Stimulated activated CD8-positive, alpha-beta memory T cell treated with anti-CD3 and anti-CD28 coated beads, Interleukin-15, amount 100 ng/mL, for 24 hours (primary cell): ENCODE results near the gene NXN.
A peak's percentile ranks its signal among the peaks of the same experiment; 100 is the strongest.
"Not testable (repeated sequence)": the region's sequence is repeated elsewhere in the genome, so short reads cannot be mapped to it uniquely, and the experiment has no call there.

ENCODE experiments used
- DNase-seq: peaks from one replicate; pipeline ENCODE4 v3.0.0-alpha.2; 2020; ENCODE audit warnings: low read depth

Gene NXN

DNA sequence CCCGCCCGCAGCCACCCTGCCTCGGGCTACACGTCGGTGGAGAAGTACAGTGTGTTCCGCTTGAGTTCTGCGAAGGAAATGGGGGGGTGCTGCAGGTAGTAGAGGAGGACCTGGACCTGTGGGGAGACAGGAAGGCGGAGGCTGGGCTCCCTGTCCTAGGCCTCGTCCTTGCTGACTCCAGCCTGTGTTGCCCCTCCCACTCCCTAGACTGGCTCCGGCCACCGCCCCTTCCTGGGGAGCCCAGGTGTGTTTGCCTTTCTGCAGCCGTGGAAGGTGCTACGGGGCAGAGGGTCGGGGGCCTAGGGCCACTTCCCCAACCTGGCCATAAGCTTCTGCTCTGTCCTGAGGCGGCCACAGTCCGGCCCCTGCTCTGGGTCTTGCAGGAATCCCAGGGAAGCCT, 26.5 kb upstream of the NXN start:
- no peak for DNase-seq

DNA sequence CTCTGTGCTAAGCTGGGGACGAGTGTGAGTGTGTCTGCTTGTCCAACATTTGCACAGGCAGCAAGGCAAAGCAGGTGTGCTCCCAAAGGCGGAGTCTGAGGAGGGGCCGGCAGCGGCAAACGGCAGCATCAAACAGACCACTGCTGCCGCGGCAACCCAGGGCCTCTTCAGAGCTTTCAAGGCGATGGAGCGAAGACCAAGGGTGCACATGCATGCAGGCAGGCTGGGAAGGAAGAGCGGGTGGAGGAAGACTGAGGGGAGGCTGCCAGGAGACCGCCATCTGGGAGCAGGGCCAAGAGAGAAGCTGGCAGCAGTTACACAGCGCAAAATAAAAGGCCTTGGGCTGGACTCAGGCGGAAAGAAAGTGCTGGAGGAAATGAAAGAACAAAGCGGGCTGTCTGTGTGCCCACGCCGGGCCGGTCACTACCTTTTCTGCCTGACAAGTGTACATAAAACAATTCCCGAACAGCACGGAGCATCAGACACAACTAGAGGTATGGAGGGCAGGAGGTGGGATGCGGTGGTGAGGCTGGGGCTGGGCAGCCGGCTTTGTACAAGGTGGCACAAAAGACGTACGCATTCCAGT, 25.9 kb upstream of the NXN start:
- DNase-seq = no peak

GRCh38 chr17:1004769-1005295, 25.3 kb upstream of the NXN start:
- no peak for DNase-seq

DNA sequence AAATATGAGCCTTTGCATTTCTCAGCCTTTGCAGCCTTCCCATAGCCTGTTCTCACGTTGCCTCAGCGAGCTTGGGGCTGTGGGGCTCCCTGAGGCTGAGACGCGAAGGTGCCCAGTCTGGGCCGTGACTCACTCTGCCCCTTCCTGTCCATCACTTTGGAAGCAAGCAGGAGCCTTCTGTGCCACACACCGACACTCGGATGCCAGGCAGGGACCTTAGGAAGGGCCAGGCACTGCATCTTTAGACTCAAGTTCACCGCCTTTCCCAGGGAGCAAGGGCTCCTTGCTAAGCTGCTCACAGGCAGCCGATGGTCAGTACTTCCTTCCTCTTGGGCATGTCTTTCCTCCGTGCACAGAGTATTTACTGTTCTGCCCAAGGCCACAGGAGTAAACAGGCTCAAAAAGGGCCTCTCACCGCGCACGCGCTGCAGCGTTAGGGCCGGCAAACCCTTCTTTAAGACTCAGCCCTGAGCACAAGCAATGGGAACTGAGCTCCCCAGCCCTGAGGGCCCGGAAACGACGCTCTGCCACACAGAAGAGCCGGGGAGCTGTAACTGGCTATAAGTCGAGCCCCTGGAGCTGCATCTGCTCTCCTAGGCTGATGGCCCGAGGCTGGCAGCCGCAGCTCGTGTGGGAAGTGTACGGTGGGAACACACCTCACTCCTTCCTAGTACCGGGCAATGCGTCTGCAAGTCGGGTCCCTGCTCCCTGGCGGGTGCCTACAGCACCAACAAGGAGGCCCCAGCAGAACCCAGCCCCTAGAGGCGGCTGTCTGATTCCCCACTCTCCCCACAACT, 24.6 kb upstream of the NXN start:
- DNase-seq = no peak

DNA sequence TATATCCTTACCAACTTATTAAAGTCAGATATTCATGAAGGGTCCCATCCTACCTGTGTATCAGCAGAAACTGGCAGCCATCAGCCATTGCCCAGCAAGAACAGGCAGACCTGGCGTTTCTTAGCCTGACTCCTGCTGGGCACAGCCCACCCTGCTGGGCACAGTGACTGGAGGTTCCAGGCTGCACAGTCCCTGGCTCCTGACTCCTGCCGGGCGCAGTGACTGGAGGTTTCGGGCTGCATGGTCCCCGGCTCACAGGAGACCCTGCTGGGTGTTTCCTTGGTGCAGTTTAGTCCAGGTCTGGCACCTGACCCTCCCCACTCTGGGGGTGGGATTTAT, 24.0 kb upstream of the NXN start:
- DNase-seq = no peak

DNA sequence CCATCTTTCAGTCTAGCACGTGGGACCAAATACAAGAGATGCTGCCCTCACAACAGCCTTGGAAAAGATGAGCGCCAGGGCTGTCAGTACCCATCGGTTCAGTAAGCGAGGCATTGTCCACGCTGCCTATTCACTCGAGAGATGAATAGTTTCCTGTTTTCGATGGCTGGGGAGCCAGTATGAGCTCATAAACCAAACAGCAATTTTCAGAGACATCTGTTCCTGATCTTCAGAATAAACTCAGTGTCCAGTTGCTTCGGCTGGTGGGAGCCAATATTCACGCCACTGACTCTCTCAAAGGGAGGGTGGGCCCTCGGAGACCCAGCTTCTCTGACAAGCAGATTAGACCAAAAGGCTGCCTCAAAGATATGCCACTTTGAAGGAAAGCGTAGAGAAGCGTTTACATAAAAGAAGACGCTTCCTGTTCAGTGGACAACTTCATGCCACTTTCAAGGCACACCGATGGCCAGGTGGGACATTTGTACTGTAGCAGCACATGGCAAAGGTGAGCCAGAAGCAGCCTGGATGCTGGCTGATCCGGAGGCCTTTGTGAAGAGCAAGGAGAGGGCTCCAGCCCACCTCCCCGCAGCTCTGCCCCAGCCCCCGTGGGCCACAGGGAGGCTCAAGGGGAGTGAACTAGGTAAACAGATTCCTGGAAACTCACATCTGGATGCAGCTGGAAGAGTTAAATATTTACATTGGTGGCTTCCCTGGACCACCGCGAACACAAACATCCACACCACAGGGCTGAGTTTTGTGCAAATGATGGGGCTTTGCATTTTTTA, 23.4 kb upstream of the NXN start:
- DNase-seq = no peak

- DNase-seq = no peak
Observed at GRCh38 chr17:1002412-1002753, 22.8 kb upstream of the NXN start.

DNA sequence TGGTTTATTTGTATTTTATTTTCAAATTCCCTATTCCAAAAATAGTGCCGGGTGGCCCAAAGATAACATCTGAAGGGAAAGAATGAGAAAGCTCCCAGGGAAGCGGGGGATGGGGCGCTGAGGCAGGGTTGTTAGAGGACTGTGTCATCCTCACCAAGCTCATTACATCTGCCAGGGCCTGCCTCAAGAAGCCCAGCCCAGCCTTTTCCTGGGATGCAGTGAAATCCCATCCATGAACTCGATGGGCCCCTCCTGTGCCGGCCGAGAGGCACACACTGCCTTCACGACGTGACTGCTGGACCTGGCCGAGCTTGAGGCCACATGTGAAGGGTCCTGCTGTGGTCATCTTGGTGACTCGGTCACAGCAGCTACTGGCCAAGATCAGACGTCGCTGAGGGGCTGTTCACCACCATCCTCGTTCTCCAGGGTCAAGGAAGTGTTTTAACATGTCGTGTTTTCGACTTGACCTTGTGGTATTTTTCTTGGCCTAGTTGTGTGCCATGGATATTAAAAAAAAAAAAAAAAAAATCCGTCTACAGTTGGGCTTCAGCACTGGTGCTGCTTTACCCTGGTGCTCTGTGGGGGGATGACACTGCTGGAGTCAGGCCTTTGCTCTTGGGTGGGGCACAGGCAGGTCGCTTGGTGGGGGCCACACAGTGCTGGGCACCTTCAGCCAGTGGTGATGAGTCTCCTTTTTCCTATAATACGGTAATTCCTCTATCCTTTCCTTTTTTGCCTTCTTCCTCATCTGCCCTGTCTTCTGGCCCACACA, 22.2 kb upstream of the NXN start:
- DNase-seq = no peak

DNA sequence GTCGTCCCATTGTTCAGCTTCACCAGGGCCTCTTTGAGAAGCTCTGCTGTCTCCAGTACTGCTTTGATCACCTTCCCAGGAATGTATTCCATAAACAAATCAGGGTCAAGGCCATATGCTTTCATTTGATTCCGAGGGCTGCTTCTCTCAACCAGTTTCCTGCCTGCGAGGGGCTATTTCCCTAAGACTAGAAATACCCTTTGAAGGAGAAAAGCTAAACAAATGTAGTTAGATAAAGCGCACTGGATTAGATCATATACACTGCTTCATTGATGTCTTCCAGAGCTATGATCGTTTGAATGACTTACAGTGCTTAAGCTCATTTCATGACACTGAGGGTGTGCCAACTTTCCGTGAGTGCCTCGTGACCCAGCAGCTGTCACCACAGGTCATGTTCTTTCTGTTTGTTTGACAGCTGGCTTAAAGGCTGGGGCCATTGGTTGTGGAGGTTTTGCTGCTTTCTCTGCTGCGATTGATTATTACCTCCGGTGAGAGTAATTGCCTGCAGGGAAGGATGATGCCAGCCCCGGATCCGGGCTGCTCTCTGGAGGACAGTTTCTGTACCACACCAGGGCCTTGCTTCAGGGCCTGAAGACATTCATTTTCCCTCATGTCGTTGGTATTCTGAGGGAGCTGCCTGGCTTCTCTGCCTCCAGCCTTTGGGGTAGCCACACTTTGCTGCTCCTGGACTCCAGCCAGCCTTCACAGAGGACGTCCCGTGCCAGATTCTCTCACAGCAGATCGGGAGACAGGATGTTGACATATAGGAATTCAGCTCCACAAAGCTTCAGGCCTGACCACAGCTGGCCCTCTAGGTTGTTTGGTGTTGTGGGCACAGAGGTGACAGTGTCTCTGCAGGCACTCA, 21.3 kb upstream of the NXN start:
- no peak for DNase-seq

DNA sequence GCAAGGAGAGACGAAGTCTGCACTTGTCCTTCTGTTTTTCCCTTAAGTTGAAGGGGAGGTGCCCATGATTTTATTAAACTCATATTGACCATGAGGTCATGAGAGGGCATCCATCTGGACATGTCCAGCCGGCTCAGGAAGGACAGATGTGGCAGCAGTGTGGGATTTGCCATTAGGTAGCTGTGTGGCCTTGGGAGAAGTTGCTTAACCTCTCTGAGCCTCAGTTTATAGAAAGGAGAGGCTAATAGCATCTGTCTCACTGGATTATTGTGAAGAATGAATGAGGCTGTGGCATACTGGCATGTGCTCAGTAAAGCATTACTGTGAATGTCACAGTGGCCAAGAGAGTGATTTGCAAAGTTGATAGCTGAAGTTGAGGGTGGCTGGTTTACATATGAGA, 18.5 kb upstream of the NXN start:
- no peak for DNase-seq

GRCh38 chr17:996554-997344, 17.2 kb upstream of the NXN start, which contains the start of gene TIMM22:
Gene TIMM22, plus strand, starts transcription at chr17:997129. Its CDS starts 14 bp downstream, at chr17:997143.
- DNase-seq = peak; percentile 75

DNA sequence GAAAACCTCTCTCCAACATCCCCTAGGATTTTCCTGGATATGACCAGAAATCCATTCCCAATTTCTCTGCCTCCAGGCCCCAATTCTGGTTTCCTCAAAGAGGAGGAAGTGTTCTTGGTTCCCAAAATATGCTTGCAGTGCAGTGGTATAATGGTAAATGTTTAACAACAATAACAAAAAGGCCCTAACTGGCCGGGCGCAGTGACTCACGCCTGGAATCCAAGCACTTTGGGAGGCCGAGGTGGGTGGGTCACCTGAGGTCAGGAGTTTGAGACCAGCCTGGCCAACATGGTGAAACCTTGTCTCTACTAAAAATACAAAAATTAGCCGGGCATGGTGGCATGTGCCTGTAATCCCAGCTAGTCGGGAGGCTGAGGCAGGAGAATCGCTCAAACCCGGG, 15.7 kb upstream of the NXN start:
- DNase-seq = not testable (repeated sequence)

DNA sequence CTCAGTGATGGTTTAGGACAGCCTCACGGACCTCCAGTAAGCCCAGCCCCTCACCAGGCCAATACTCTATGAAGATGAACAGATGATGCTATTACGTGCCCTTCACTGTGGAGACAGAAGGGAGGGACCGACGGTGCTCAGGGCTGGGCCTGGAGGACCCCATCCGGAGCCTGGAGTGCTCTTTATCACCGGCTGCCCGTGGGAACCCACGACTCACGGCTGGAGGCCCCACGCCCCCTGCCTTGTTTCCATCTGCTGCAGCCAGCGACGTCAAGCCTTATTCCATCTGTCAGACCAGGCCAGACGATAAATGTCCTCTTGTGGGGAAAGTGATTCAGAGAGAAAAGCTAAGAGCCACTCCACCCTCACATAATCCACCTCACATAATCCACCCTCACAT, 13.4 kb upstream of the NXN start:
- DNase-seq = no peak

DNA sequence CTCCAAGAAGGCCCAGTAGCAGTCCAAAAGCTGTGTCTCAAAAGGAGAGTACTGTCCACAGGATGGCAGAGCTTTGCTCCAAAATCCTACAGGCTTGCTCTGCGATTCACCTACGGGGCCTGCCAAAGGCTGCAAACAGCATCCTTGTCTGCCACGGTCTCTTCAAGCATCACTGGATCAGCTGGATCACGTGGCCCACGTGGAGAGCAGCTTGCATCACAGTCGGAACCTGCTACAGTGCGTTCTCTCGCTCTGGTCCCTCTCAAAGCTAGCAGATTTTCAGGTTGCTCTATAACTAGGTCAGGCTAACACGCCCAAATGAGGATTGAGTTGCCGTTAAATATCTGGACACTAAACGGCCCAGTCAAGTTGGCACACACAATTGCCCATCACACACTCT, 9.0 kb upstream of the NXN start:
- DNase-seq = no peak

GRCh38 chr17:987931-988330, 8.4 kb upstream of the NXN start:
- no peak for DNase-seq

DNA sequence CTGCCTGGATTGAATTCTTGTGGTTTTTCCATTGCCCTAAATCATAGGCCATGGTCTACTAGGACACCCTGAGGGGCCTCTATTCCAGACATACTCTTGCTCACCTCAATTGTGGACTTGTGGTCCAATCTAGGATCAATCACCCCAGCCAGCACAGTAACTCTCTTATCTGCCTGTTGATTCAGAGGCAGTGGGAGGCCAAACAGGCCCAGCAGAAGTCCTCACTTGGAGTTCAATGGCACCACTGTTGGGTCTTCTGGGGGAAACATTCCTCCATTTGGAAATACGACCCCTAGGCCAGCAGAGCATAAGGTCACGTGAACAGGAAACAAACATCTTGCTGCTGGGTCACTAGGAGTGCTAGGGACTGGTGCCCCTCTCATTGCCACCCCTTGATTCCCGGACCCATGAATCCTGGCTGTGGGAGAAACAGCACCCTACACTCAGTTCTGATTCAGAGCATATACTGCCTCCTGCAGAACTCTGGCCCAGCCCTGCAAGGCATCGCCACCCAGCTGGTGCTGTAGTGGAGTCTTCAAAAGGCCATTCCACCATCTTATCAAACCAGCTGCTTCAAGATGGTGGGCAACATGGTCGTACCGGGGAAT, 6.8 kb upstream of the NXN start:
- no peak for DNase-seq

- no peak for DNase-seq
Observed at GRCh38 chr17:983921-984320, 4.3 kb upstream of the NXN start.

DNA sequence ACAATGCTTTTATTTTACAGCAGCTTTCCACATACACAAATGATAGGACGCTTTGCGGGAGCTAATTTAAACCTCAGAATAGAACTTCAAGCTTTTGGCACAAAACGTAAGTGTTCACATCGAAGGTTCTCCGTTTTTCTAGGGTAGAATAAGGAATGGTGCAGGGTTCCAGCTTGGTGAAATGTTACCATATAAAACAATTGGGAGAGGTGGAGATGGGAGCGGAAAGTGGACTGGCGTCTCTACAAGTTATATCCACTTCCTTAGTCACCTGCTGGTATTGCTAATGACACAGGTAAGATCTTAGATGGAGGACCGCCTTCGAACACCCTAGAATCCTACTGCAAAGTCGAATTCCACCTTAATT, 1.7 kb upstream of the NXN start:
- no peak for DNase-seq

GRCh38 chr17:980406-981291, 1.1 kb upstream of the NXN start:
- DNase-seq = peak; percentile 25
